HepG2 (cell line): Measurements from ENCODE around the gene ONECUT1. TPM values are rescaled to one million over a fixed set of nuclear protein-coding genes. Genes with fewer than 3 reads are reported as not detected.

Experiments
- FOXJ3 ChIP-seq: sonication (generic); formaldehyde crosslinking; IDR thresholded peaks from 2 replicates; pipeline ENCODE4 v1.4.0; 2020; ENCODE audit warnings: missing genetic modification reagents, mild to moderate bottlenecking, borderline replicate concordance
- FOXO1 ChIP-seq: sonication (generic); formaldehyde crosslinking; IDR thresholded peaks from 2 replicates; pipeline ENCODE4 v1.4.0; 2020; ENCODE audit warnings: missing genetic modification reagents
- GLI4 ChIP-seq: sonication (generic); formaldehyde crosslinking; IDR thresholded peaks from 2 replicates; pipeline ENCODE4 v1.5.1; 2020; ENCODE audit warnings: missing genetic modification reagents, mild to moderate bottlenecking, moderate library complexity, borderline replicate concordance
- PHF8 ChIP-seq: sonication (generic); formaldehyde crosslinking; IDR thresholded peaks from 2 replicates; pipeline ENCODE4 v1.5.0; 2020; ENCODE audit warnings: missing genetic modification reagents
- PTBP1 ChIP-seq: fragments of 200-400 bp; formaldehyde crosslinking; IDR thresholded peaks from 2 replicates; pipeline ENCODE4 v1.6.1; 2018; ENCODE audit warnings: low read length, low read depth; ENCODE audit not compliant: poor library complexity, severe bottlenecking
- TBP ChIP-seq: sonication (generic); formaldehyde crosslinking; IDR thresholded peaks from 2 replicates; pipeline ENCODE4 v1.5.0; 2020; ENCODE audit warnings: missing genetic modification reagents
- ZC3H4 ChIP-seq: sonication (generic); formaldehyde crosslinking; IDR thresholded peaks from 2 replicates; pipeline ENCODE4 v1.4.0; 2020; ENCODE audit warnings: missing genetic modification reagents, borderline replicate concordance
- ZNF44 ChIP-seq: sonication (generic); formaldehyde crosslinking; IDR thresholded peaks from 2 replicates; pipeline ENCODE4 v1.5.1; 2020; ENCODE audit warnings: mild to moderate bottlenecking, missing genetic modification reagents
- ZNF775 ChIP-seq: sonication (generic); formaldehyde crosslinking; IDR thresholded peaks from 2 replicates; pipeline ENCODE4 v1.4.0; 2020; ENCODE audit warnings: missing genetic modification reagents, mild to moderate bottlenecking, moderate library complexity, borderline replicate concordance
- ZSCAN29 ChIP-seq: sonication (generic); formaldehyde crosslinking; conservative IDR thresholded peaks from 2 replicates; pipeline ENCODE4 v1.4.0; 2020; ENCODE audit warnings: mild to moderate bottlenecking, missing genetic modification reagents
- polyA plus RNA-seq, 8 experiments: library from polyadenylated mRNA; depleted of rRNA in 3 of 8; stranded (reverse) in 7 of 8; unstranded in 1 of 8; fragments of >200 nt; fragmentation: Illumina TruSeq in 4 of 8; extraction: Trizol in 4 of 8; gene quantifications; 2 replicates each; pipeline versions ENCODE4 v1.2.1 to v1.2.3, GENCODE V29; 2011 to 2016; ENCODE audit warnings: low read depth in 4 of 8, missing spikeins in 1 of 8, mixed read lengths in 1 of 8; ENCODE audit not compliant: insufficient read depth in 1 of 8
- total RNA-seq, 5 experiments: library from RNA; depleted of rRNA; stranded (reverse); fragments of >200 nt; fragmentation: Illumina TruSeq; extraction: Trizol; gene quantifications; 2 replicates each; pipeline ENCODE4 v1.2.3, GENCODE V29; 2016; ENCODE audit warnings: low read depth in 1 of 5
- TF ChIP-seq, protein P1 (sequence below): sonication (generic); formaldehyde crosslinking; IDR thresholded peaks from 2 replicates; pipeline ENCODE4 v1.4.0; 2020; ENCODE audit warnings: mild to moderate bottlenecking, missing genetic modification reagents
- TF ChIP-seq, protein P2 (sequence below): sonication (generic); formaldehyde crosslinking; IDR thresholded peaks from 2 replicates; pipeline ENCODE4 v1.4.0; 2020; ENCODE audit warnings: missing genetic modification reagents, borderline replicate concordance
- TF ChIP-seq, protein P3 (sequence below): sonication (generic); formaldehyde crosslinking; IDR thresholded peaks from 2 replicates; pipeline ENCODE4 v1.9.0; 2021; ENCODE audit warnings: missing genetic modification reagents, mild to moderate bottlenecking, borderline replicate concordance
- TF ChIP-seq, protein P4 (sequence below): sonication (generic); formaldehyde crosslinking; IDR thresholded peaks from 2 replicates; pipeline ENCODE4 v1.4.0; 2020; ENCODE audit warnings: mild to moderate bottlenecking, missing genetic modification reagents
- TF ChIP-seq, protein P5 (sequence below): IDR thresholded peaks from 2 replicates; pipeline ENCODE4 v1.6.1; 2018; ENCODE audit warnings: missing genetic modification reagents
- TF ChIP-seq, protein P6 (sequence below): sonication (generic); formaldehyde crosslinking; IDR thresholded peaks from 2 replicates; pipeline ENCODE4 v1.5.1; 2020; ENCODE audit warnings: missing genetic modification reagents, mild to moderate bottlenecking, borderline replicate concordance

Gene ONECUT1
- total and polyA plus RNA-seq, 2 of the 13 experiments (the other 11 are each of a cell fraction or from before 2014, with no cell fraction given) = 3.5 to 9.1 TPM

DNA sequence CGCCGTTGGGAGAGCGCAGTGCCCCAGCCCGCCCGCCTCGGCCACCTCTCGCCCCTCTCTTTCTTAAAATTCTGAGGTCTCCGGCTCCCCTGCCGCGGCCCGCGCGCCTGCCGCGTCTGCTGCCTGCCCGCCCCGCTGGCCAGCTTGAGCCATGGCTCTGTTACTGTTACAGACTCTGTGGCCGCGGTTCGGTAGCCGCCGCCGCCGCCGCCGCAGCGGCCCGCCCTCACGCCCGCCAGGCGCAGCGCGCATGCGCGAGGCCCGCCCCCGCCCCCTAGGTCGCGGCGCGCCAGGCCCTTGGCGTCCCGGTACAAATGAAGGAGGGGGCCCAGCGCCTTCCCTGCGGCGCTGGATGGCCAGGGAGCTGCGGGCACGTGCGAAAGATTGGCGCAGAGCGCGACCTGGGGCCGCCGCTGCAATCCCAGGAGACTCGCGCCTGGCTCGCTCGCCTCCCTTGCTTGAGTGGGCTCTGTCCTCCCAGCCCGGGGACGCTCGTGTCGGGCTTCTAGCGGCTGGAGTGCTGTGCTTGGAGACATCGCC lies at the start of gene ONECUT1 (continued):
- TF ChIP-seq FOXO1 (CRISPR knock-in tag) (peak; percentile 32; the same call in 1 of the 2 replicates), PTBP1 (no peak), ZSCAN29 (CRISPR knock-in tag) (no peak), ZNF775 (CRISPR knock-in tag) (no peak), GLI4 (CRISPR knock-in tag) (no peak), TBP (CRISPR knock-in tag) (no peak), PHF8 (CRISPR knock-in tag) (peak; percentile 71), ZNF44 (CRISPR knock-in tag) (peak; percentile 53; the same call in 1 of the 2 replicates), ZC3H4 (CRISPR knock-in tag) (no peak), FOXJ3 (CRISPR knock-in tag) (no peak)
- TF ChIP-seq, protein P1, sequence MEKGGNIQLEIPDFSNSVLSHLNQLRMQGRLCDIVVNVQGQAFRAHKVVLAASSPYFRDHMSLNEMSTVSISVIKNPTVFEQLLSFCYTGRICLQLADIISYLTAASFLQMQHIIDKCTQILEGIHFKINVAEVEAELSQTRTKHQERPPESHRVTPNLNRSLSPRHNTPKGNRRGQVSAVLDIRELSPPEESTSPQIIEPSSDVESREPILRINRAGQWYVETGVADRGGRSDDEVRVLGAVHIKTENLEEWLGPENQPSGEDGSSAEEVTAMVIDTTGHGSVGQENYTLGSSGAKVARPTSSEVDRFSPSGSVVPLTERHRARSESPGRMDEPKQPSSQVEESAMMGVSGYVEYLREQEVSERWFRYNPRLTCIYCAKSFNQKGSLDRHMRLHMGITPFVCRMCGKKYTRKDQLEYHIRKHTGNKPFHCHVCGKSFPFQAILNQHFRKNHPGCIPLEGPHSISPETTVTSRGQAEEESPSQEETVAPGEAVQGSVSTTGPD (CRISPR knock-in tag) = no peak
- TF ChIP-seq, protein P2, sequence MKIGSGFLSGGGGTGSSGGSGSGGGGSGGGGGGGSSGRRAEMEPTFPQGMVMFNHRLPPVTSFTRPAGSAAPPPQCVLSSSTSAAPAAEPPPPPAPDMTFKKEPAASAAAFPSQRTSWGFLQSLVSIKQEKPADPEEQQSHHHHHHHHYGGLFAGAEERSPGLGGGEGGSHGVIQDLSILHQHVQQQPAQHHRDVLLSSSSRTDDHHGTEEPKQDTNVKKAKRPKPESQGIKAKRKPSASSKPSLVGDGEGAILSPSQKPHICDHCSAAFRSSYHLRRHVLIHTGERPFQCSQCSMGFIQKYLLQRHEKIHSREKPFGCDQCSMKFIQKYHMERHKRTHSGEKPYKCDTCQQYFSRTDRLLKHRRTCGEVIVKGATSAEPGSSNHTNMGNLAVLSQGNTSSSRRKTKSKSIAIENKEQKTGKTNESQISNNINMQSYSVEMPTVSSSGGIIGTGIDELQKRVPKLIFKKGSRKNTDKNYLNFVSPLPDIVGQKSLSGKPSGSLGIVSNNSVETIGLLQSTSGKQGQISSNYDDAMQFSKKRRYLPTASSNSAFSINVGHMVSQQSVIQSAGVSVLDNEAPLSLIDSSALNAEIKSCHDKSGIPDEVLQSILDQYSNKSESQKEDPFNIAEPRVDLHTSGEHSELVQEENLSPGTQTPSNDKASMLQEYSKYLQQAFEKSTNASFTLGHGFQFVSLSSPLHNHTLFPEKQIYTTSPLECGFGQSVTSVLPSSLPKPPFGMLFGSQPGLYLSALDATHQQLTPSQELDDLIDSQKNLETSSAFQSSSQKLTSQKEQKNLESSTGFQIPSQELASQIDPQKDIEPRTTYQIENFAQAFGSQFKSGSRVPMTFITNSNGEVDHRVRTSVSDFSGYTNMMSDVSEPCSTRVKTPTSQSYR = peak; percentile 43; the same call in 1 of the 2 replicates
- TF ChIP-seq, protein P3, sequence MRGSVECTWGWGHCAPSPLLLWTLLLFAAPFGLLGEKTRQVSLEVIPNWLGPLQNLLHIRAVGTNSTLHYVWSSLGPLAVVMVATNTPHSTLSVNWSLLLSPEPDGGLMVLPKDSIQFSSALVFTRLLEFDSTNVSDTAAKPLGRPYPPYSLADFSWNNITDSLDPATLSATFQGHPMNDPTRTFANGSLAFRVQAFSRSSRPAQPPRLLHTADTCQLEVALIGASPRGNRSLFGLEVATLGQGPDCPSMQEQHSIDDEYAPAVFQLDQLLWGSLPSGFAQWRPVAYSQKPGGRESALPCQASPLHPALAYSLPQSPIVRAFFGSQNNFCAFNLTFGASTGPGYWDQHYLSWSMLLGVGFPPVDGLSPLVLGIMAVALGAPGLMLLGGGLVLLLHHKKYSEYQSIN = no peak
- TF ChIP-seq, protein P4, sequence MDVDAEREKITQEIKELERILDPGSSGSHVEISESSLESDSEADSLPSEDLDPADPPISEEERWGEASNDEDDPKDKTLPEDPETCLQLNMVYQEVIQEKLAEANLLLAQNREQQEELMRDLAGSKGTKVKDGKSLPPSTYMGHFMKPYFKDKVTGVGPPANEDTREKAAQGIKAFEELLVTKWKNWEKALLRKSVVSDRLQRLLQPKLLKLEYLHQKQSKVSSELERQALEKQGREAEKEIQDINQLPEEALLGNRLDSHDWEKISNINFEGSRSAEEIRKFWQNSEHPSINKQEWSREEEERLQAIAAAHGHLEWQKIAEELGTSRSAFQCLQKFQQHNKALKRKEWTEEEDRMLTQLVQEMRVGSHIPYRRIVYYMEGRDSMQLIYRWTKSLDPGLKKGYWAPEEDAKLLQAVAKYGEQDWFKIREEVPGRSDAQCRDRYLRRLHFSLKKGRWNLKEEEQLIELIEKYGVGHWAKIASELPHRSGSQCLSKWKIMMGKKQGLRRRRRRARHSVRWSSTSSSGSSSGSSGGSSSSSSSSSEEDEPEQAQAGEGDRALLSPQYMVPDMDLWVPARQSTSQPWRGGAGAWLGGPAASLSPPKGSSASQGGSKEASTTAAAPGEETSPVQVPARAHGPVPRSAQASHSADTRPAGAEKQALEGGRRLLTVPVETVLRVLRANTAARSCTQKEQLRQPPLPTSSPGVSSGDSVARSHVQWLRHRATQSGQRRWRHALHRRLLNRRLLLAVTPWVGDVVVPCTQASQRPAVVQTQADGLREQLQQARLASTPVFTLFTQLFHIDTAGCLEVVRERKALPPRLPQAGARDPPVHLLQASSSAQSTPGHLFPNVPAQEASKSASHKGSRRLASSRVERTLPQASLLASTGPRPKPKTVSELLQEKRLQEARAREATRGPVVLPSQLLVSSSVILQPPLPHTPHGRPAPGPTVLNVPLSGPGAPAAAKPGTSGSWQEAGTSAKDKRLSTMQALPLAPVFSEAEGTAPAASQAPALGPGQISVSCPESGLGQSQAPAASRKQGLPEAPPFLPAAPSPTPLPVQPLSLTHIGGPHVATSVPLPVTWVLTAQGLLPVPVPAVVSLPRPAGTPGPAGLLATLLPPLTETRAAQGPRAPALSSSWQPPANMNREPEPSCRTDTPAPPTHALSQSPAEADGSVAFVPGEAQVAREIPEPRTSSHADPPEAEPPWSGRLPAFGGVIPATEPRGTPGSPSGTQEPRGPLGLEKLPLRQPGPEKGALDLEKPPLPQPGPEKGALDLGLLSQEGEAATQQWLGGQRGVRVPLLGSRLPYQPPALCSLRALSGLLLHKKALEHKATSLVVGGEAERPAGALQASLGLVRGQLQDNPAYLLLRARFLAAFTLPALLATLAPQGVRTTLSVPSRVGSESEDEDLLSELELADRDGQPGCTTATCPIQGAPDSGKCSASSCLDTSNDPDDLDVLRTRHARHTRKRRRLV (CRISPR knock-in tag) = no peak
- TF ChIP-seq, protein P5, sequence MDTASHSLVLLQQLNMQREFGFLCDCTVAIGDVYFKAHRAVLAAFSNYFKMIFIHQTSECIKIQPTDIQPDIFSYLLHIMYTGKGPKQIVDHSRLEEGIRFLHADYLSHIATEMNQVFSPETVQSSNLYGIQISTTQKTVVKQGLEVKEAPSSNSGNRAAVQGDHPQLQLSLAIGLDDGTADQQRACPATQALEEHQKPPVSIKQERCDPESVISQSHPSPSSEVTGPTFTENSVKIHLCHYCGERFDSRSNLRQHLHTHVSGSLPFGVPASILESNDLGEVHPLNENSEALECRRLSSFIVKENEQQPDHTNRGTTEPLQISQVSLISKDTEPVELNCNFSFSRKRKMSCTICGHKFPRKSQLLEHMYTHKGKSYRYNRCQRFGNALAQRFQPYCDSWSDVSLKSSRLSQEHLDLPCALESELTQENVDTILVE = 0 out of 2 replicates have a peak, but pooled peaks have one; percentile 26
- TF ChIP-seq, protein P6, sequence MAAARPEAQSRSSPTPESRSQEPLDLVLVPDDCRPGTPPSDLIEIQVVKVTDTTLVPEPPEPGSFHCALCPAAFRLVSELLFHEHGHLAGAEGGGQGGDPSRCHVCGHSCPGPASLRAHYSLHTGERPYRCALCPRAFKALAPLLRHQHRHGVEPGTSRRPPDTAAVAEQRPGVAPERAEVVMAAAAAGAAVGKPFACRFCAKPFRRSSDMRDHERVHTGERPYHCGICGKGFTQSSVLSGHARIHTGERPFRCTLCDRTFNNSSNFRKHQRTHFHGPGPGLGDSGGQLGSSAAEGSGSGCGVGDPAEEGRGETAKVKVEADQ = peak; percentile 60; the same call in 1 of the 2 replicates
